Right lobe of liver (tissue), 4 donors: ENCODE measurements around the gene ZDHHC14.

ENCODE experiments used
- POLR2A ChIP-seq: fragments of 450-650 bp; IDR thresholded peaks from one replicate; pipeline ENCODE4 v1.6.1; 2017; ENCODE audit warnings: antibody characterized with exemption, mild to moderate bottlenecking
- TF ChIP-seq, protein P1 (sequence below), 4 donors: fragments of 200-600 bp in 3 of 4; fragments of 450-650 bp in 1 of 4; IDR thresholded peaks; one replicate each; pipeline versions ENCODE4 v1.5.1 to v1.8.0; 2016 to 2022; ENCODE audit warnings: antibody characterized with exemption in 4 of 4, mild to moderate bottlenecking in 2 of 4
- donor health status: DM: no; HTN: no; CAD: no.
- donor health status: DM: no; HTN: no; CAD: no.
- donor health status: DM: no; HTN: yes; CAD: no.

DNA sequence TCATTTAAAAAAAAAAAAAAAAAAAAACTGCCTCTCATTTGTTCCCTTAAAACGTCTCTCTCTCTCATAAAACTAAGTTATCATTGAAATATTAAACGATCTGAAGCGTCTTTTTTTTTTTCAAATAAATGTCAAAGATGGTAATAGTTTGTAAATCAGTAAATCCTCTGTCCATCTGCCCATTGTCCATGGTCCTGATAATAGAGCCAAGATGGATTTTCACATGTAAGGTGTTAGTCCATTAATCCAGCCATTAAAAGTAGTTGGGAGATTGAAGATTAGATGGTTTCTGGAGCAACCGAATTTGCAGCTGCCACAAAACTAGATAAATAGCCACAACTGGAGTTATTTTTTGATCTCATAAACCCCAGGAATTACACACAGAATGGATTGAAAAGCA lies 296.2 kb downstream of the ZDHHC14 start:
- TF ChIP-seq, protein P1, sequence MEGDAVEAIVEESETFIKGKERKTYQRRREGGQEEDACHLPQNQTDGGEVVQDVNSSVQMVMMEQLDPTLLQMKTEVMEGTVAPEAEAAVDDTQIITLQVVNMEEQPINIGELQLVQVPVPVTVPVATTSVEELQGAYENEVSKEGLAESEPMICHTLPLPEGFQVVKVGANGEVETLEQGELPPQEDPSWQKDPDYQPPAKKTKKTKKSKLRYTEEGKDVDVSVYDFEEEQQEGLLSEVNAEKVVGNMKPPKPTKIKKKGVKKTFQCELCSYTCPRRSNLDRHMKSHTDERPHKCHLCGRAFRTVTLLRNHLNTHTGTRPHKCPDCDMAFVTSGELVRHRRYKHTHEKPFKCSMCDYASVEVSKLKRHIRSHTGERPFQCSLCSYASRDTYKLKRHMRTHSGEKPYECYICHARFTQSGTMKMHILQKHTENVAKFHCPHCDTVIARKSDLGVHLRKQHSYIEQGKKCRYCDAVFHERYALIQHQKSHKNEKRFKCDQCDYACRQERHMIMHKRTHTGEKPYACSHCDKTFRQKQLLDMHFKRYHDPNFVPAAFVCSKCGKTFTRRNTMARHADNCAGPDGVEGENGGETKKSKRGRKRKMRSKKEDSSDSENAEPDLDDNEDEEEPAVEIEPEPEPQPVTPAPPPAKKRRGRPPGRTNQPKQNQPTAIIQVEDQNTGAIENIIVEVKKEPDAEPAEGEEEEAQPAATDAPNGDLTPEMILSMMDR (IDR thresholded peaks at IDR 0.05): no peak
- TF ChIP-seq POLR2A: no peak
